Measurements from ENCODE around the gene RER1. TPM values are rescaled to one million over a fixed set of nuclear protein-coding genes. Genes with fewer than 3 reads are reported as not detected.
A peak's percentile ranks its signal among the peaks of the same experiment; 100 is the strongest.

RER1 gene
- total RNA-seq, 1 experiment from 2014 or later = 110 TPM

- no peak overlapping the region for H4K91ac ChIP-seq (ENCODE audit: insufficient read length, low read depth, low read length)
- Mint-ChIP-seq H3K27me3 (ENCODE audit: low read depth) (no peaks in the 10 kb centered on the region), H3K36me3 (ENCODE audit: insufficient read depth in 1 of 3, low read depth in 3 of 3) (peaks cover 7 to 51% (median 47%) of the 10 kb centered on the region in 3 experiments; a peak in 6 of 7 replicates), H3K4me3 (peak overlapping the region; percentile 81 to 92), H3K4me1 (peaks cover 9 to 20% of the 10 kb centered on the region in 2 experiments), H3K9me3 (no peaks in the 10 kb centered on the region), H3K27ac (no peak overlapping the region)
- no peaks in the 10 kb centered on the region for H3K4me1 ChIP-seq (ENCODE audit: insufficient read depth, low read length)
- H3K14ac ChIP-seq (ENCODE audit: insufficient read depth, low read length) = no peak overlapping the region
- no peaks in the 10 kb centered on the region for H3K9me3 ChIP-seq (ENCODE audit: control insufficient read depth, low read depth, low read length)
- H3K18ac ChIP-seq (ENCODE audit: insufficient read length, low read depth, low read length) = no peak overlapping the region
- peaks cover 2% of the 10 kb centered on the region for H4K20me1 ChIP-seq (ENCODE audit: control insufficient read depth, insufficient read depth, insufficient read length)
- H2AK5ac ChIP-seq (ENCODE audit: insufficient read length, low read length) = no peak overlapping the region
- no peak overlapping the region for H2BK5ac ChIP-seq (ENCODE audit: insufficient read length, low read length)
- no peak overlapping the region for H4K5ac ChIP-seq (ENCODE audit: insufficient read length, low read depth, low read length)
- H3K79me2 ChIP-seq (ENCODE audit: insufficient read depth, low read length) = peaks cover 5% of the 10 kb centered on the region; the same call in 1 of the 2 replicates
- H3K56ac ChIP-seq (ENCODE audit: insufficient read length, low read depth, low read length) = no peak overlapping the region
- H3K23ac ChIP-seq (ENCODE audit: insufficient read length, low read depth, low read length) = no peak overlapping the region
- H3K9ac ChIP-seq (ENCODE audit: extremely low read depth, insufficient read length, low read length) = no peak overlapping the region
- no peak overlapping the region for H2AFZ ChIP-seq (ENCODE audit: low read length)
- H3K27me3 ChIP-seq (ENCODE audit: insufficient read depth, low read length) = no peaks in the 10 kb centered on the region
- no peak overlapping the region for H2BK20ac ChIP-seq (ENCODE audit: low read depth, low read length, poor library complexity, severe bottlenecking)
- no peak overlapping the region for H3K4ac ChIP-seq (ENCODE audit: low read depth, low read length)
- H3K23me2 ChIP-seq (ENCODE audit: insufficient read length, low read depth, low read length, poor library complexity, severe bottlenecking) = peaks cover 6% of the 10 kb centered on the region
- H2BK12ac ChIP-seq (ENCODE audit: insufficient read length, low read depth, low read length) = no peak overlapping the region
- no peak overlapping the region for H2BK15ac ChIP-seq (ENCODE audit: low read depth, low read length)
- no peak for DNase-seq
- H3T11ph ChIP-seq (ENCODE audit: low read length) = no peak overlapping the region
- WGBS (ENCODE audit: extremely low coverage, insufficient read length, low lambda C conversion rate) = no CpG with 5 or more reads among the region's 9 CpGs
- H3K79me1 ChIP-seq (ENCODE audit: insufficient read depth, low read depth, low read length, poor library complexity, severe bottlenecking) = peaks cover 11% of the 10 kb centered on the region
- no peak overlapping the region for H3K27ac ChIP-seq (ENCODE audit: insufficient read length, low read depth, low read length)
- H3K4me2 ChIP-seq (ENCODE audit: insufficient read depth, insufficient read length, low read length) = no peak overlapping the region
- no peak overlapping the region for H2BK120ac ChIP-seq (ENCODE audit: low read depth, low read length, poor library complexity, severe bottlenecking)
- no peak for TF ChIP-seq CTCF (conservative IDR thresholded peaks at IDR 0.05)
- no peak overlapping the region for H4K8ac ChIP-seq (replicated peaks; ENCODE audit: insufficient read length, low read depth, low read length)
Observed at GRCh38 chr1:2393471-2393877, 1.8 kb downstream of the RER1 start.
